Tibial artery (tissue), 4 donors: ENCODE results near the gene LCAT.
"Not testable (repeated sequence)": the region's sequence is repeated elsewhere in the genome, so short reads cannot be mapped to it uniquely, and the experiment has no call there.

Source experiments
- DNase-seq, 2 donors: peaks; one replicate each; pipeline ENCODE4 v3.0.0-alpha.2; 2019
- H3K27ac ChIP-seq, 2 donors: fragments of 200-600 bp; sonication (generic) in 1 of 2; 1 replicate in 1 of 2; 2 replicates in 1 of 2; pipeline ENCODE4 v1.5.1; 2018 to 2019; ENCODE audit warnings: mild to moderate bottlenecking in 1 of 2
- H3K27me3 ChIP-seq, 2 donors: fragments of 200-600 bp; sonication (generic) in 1 of 2; one replicate each; pipeline versions ENCODE4 v1.5.1 to v1.6.0; 2016 to 2019
- H3K36me3 ChIP-seq, 3 donors: fragments of 200-600 bp; sonication (generic) in 2 of 3; one replicate each; pipeline ENCODE4 v1.5.1; 2016 to 2019; ENCODE audit warnings: mild to moderate bottlenecking in 2 of 3
- H3K4me1 ChIP-seq, 4 donors: fragments of 200-600 bp; sonication (generic) in 2 of 4; 1 replicate in 3 of 4; 2 replicates in 1 of 4; pipeline ENCODE4 v1.5.1; 2016 to 2019
- H3K4me3 ChIP-seq, 2 donors: fragments of 200-600 bp; sonication (generic) in 1 of 2; 1 replicate in 1 of 2; 2 replicates in 1 of 2; pipeline ENCODE4 v1.5.1; 2018 to 2019; ENCODE audit warnings: mild to moderate bottlenecking in 2 of 2
- H3K9me3 ChIP-seq, 3 donors: fragments of 200-600 bp; sonication (generic) in 1 of 3; one replicate each; pipeline ENCODE4 v1.5.1; 2016 to 2019
- intact Hi-C: fragments of 100-400 bp; cut with DNase I; formaldehyde crosslinking; loops from one replicate; pipeline ENCODE4 v1.15.0; 2023; ENCODE audit warnings: low total_unique reads
- TF ChIP-seq, protein P1 (sequence below), 2 experiments: fragments of 200-600 bp in 1 of 2; fragments of 450-650 bp in 1 of 2; IDR thresholded peaks; one replicate each; pipeline ENCODE4 v1.5.1; 2017 to 2019; ENCODE audit warnings: antibody characterized with exemption in 2 of 2, mild to moderate bottlenecking in 1 of 2, moderate library complexity in 1 of 2

The LCAT gene

GRCh38 chr16:67942510-67943255, 1.2 kb downstream of the LCAT start:
- peaks cover 0 to 23% (median 18%) of the 10 kb centered on the region in 4 donors for H3K4me1 ChIP-seq
- TF ChIP-seq, protein P1, sequence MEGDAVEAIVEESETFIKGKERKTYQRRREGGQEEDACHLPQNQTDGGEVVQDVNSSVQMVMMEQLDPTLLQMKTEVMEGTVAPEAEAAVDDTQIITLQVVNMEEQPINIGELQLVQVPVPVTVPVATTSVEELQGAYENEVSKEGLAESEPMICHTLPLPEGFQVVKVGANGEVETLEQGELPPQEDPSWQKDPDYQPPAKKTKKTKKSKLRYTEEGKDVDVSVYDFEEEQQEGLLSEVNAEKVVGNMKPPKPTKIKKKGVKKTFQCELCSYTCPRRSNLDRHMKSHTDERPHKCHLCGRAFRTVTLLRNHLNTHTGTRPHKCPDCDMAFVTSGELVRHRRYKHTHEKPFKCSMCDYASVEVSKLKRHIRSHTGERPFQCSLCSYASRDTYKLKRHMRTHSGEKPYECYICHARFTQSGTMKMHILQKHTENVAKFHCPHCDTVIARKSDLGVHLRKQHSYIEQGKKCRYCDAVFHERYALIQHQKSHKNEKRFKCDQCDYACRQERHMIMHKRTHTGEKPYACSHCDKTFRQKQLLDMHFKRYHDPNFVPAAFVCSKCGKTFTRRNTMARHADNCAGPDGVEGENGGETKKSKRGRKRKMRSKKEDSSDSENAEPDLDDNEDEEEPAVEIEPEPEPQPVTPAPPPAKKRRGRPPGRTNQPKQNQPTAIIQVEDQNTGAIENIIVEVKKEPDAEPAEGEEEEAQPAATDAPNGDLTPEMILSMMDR (IDR thresholded peaks at IDR 0.05) = no peak
- intact Hi-C loops = no loop called here
- H3K27ac ChIP-seq = peak overlapping the region in 1 of 2 donors; percentile 20
- peak in 1 of 2 donors; percentile 23 for DNase-seq
- H3K4me3 ChIP-seq = no peak overlapping the region
- H3K27me3 ChIP-seq = no peaks in the 10 kb centered on the region
- no peaks in the 10 kb centered on the region for H3K9me3 ChIP-seq
- H3K36me3 ChIP-seq = peaks cover 54 to 73% (median 59%) of the 10 kb centered on the region in 3 donors

- Histone ChIP-seq H3K9me3 (no peaks in the 10 kb centered on the region), H3K4me1 (peaks cover 0 to 28% (median 22%) of the 10 kb centered on the region in 4 donors), H3K4me3 (no peak overlapping the region), H3K27me3 (no peaks in the 10 kb centered on the region), H3K27ac (peak overlapping the region in 1 of 2 donors; percentile 20), H3K36me3 (peaks cover 49 to 68% (median 54%) of the 10 kb centered on the region in 3 donors)
- TF ChIP-seq, protein P1 (IDR thresholded peaks at IDR 0.05) = peak; percentile 47 to 62
- intact Hi-C loops = no loop called here
- DNase-seq = peak in 1 of 2 donors; percentile 25
Measured at GRCh38 chr16:67942200-67942509, 1.8 kb downstream of the LCAT start.

- intact Hi-C loops = no loop called here
- no peak overlapping the region for H3K4me3 ChIP-seq
- H3K9me3 ChIP-seq = no peaks in the 10 kb centered on the region
- H3K27me3 ChIP-seq = no peaks in the 10 kb centered on the region
- peak in 1 of 2 donors; percentile 17 for DNase-seq
- TF ChIP-seq, protein P1 (IDR thresholded peaks at IDR 0.05) = no peak
- no peak overlapping the region for H3K27ac ChIP-seq
- H3K4me1 ChIP-seq = peaks cover 0 to 32% (median 26%) of the 10 kb centered on the region in 4 donors
- H3K36me3 ChIP-seq = peaks cover 44 to 63% (median 49%) of the 10 kb centered on the region in 3 donors
Measured at GRCh38 chr16:67941469-67942199, 2.3 kb downstream of the LCAT start.

- Histone ChIP-seq H3K9me3 (no peaks in the 10 kb centered on the region), H3K27me3 (no peaks in the 10 kb centered on the region), H3K36me3 (peaks cover 33 to 52% (median 38%) of the 10 kb centered on the region in 3 donors), H3K27ac (no peak overlapping the region), H3K4me3 (no peak overlapping the region), H3K4me1 (peaks cover 0 to 32% (median 26%) of the 10 kb centered on the region in 4 donors)
- intact Hi-C loops = no loop called here
- no peak for DNase-seq
- TF ChIP-seq, protein P1 (IDR thresholded peaks at IDR 0.05) = no peak
Measured at GRCh38 chr16:67940446-67941089, 3.4 kb downstream of the LCAT start.

DNA sequence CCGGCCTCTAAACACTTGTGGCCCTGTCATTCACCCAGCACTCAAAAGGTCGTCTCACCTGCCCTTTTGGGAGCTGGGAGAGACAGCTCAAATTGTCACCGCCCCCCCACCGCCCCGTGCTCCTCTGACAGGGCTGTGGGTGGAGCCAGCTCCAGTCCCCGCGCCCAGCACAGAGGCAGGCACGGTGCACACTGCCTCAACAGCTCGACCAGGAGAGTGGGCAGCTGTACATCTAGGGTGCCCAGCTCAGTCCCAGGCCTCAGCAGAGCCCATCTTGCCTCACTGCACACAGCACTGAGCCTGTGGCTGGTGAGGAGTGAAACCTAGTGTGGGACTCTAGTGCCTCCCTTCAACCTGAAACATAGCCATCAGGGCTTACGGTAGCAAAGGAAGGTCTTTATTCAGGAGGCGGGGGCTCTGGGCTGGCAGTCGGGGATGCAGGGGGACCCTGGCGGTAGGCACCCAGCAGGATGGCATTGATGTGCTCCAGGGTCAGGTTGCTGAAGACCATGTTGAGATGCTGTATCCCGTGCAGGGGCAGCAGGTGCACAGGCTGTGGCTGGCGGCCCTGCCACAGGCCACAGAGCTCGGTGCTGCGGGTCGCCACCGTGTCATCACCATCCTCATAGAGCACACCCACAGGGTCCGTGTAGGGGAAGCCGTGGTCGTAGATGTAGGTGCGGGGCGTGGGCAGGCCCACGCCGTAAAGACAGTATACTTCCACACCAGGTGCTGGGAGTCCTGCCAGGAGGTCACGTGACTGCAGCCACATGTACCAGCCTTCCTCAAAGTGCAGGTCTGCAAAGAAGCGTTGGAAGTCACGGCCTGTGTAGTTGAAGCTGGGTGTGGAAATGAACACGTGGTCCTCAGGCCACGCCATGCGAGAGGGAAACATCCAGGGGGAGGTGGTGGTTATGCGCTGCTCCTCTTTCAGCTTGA, 4.1 kb downstream of the LCAT start:
- peak in 1 of 2 donors; percentile 51 for DNase-seq

DNA sequence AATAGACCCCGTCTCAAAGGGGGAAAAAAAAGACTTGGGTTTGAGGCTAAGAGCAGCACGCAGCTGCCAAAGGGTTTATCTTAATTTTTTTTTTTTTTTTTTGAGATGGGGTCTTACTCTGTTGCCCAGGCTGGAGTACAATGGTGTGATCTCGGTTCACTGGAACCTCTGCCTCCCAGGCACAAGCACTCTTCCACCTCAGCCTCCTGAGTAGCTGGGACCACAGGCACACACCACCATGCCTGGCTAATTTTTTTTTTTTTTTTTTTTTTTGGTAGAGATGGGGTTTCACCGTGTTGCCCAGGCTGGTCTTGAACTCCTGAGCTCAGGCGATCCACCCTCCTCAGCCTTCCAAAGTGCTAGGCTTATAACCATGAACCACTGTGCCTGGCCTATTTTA, 6.2 kb downstream of the LCAT start:
- H3K4me3 ChIP-seq, intact Hi-C loops, H3K9me3 ChIP-seq, DNase-seq, H3K27me3 ChIP-seq: not testable (repeated sequence)
- Histone ChIP-seq H3K4me1 (peaks cover 0 to 21% (median 19%) of the 10 kb centered on the region in 4 donors), H3K27ac (peak overlapping the region in 1 of 2 donors; percentile 88), H3K36me3 (peaks cover 18 to 38% (median 19%) of the 10 kb centered on the region in 3 donors)

More for the DNA sequence above, 4.1 kb downstream of the LCAT start:
- TF ChIP-seq, protein P1 (IDR thresholded peaks at IDR 0.05) = no peak
- H3K9me3 ChIP-seq = no peaks in the 10 kb centered on the region
- H3K36me3 ChIP-seq = peaks cover 25 to 44% (median 30%) of the 10 kb centered on the region in 3 donors
- H3K4me3 ChIP-seq = no peak overlapping the region
- intact Hi-C loops = no loop called here
- H3K4me1 ChIP-seq = peaks cover 0 to 36% (median 29%) of the 10 kb centered on the region in 4 donors
- H3K27ac ChIP-seq = no peak overlapping the region
- H3K27me3 ChIP-seq = no peaks in the 10 kb centered on the region
